SH-SY5Y (cell line): ENCODE measurements around the gene CDKL1.

Source experiments
- GATA2 ChIP-seq: IDR thresholded peaks from 2 replicates; pipeline ENCODE4 v1.6.1; 2011; ENCODE audit warnings: mild to moderate bottlenecking, low read depth, low read length
- GATA3 ChIP-seq: IDR thresholded peaks from 2 replicates; pipeline ENCODE4 v1.6.1; 2011; ENCODE audit warnings: low read depth, mild to moderate bottlenecking, low read length, moderate library complexity

- TF ChIP-seq GATA2: no peak
- TF ChIP-seq GATA3: no peak
Observed at GRCh38 chr14:50421499-50421898, 24.8 kb upstream of the CDKL1 start.
